Activated naive CD4-positive, alpha-beta T cell treated with anti-CD3 and anti-CD28 coated beads, Interleukin-2, amount 50 U/mL, for 72 hours (primary cell): ENCODE results near the gene SUPT7L. TPM values are rescaled to one million over a fixed set of nuclear protein-coding genes. Genes with fewer than 3 reads are reported as not detected.
"Not testable (repeated sequence)": the region's sequence is repeated elsewhere in the genome, so short reads cannot be mapped to it uniquely, and the experiment has no call there.

Experiments used
- ATAC-seq, 2 donors: fragments of 150-1000 bp; cut with Tn5 transposase; 2 replicates each; pipeline ENCODE4 v1.10.0; 2021; ENCODE audit warnings: mild to moderate bottlenecking in 2 of 2, moderate library complexity in 2 of 2
- DNase-seq, 2 donors: peaks; one replicate each; pipeline ENCODE4 v3.0.0; 2021 to 2022; ENCODE audit warnings: low spot score in 2 of 2
- H3K27ac Mint-ChIP-seq, 2 donors: one replicate each; pipeline ENCODE4 v1.8.0; 2022; ENCODE audit warnings: mild to moderate bottlenecking in 2 of 2, mixed read lengths in 2 of 2
- H3K36me3 Mint-ChIP-seq, 2 donors: one replicate each; pipeline ENCODE4 v1.8.0; 2022; ENCODE audit warnings: mixed read lengths in 2 of 2
- H3K9me3 Mint-ChIP-seq, 2 donors: one replicate each; pipeline ENCODE4 v1.8.0; 2022; ENCODE audit warnings: mixed read lengths in 2 of 2
- total RNA-seq, 2 donors: library from RNA; stranded (reverse); gene quantifications; one replicate each; pipeline ENCODE4 v1.2.3, GENCODE V29; 2022

SUPT7L gene
- total RNA-seq, 2 donors from 2014 or later = 30.3 to 35.7 TPM

- no peak for DNase-seq
- peak overlapping the region in 1 of 2 donors; percentile 48 for H3K27ac Mint-ChIP-seq
- peak in 1 of 2 donors; percentile 40 for ATAC-seq
- H3K36me3 Mint-ChIP-seq = peaks cover 0 to 6% of the 10 kb centered on the region in 2 donors
- H3K9me3 Mint-ChIP-seq = no peaks in the 10 kb centered on the region
Measured at GRCh38 chr2:27697660-27698059, 34.2 kb upstream of the SUPT7L start.

DNA sequence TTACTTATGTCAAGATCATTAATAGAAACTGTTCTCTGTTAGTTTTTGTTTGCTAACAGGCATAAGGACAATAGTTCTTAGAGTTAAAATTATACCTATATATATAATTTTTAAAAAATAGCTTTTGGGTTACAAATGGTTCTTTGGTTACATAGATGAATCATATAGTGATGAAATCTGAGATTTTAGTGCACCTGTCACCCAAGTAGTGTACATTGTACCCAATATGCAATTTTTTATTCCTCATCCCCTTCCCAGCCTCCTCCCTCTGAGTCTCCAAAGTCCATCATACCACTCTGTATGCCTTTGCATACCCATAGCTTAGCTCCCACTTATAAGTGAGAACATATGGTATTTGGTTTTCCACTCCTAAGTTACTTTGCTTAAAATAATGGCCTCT lies 26.6 kb upstream of the SUPT7L start:
- peaks cover under 1 to 1% of the 10 kb centered on the region in 2 donors for H3K36me3 Mint-ChIP-seq
- DNase-seq (no peak), ATAC-seq (no peak)
- H3K9me3 Mint-ChIP-seq = no peaks in the 10 kb centered on the region
- H3K27ac Mint-ChIP-seq = no peak overlapping the region

- no peak for ATAC-seq
- DNase-seq = no peak
- no peaks in the 10 kb centered on the region for H3K9me3 Mint-ChIP-seq
- no peak overlapping the region for H3K27ac Mint-ChIP-seq
- H3K36me3 Mint-ChIP-seq = peaks cover 7 to 8% of the 10 kb centered on the region in 2 donors
Measured at GRCh38 chr2:27689424-27689823, 26.0 kb upstream of the SUPT7L start.

DNA sequence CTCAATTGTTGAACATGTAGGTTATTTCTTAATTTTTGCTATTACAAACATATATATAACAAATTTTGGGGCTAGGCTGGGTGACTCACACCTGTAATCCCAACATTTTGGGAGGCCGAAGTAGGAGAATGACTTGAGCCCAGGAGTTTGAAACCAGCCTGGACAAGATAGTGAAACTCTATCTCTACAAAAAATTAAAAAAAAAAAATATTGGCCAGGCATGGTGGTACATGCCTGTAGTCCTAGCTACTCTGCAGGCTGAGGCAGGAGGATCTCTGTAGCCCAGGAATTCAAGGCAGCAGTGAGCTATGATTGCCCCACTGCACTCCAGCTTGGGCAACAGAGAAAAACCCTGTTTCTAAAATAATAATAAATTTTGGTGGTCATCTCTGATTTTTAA lies 23.8 kb upstream of the SUPT7L start:
- Mint-ChIP-seq H3K36me3 (peaks cover 8 to 15% of the 10 kb centered on the region in 2 donors), H3K27ac (no peak overlapping the region), H3K9me3 (no peaks in the 10 kb centered on the region)
- DNase-seq (no peak), ATAC-seq (no peak)

DNA sequence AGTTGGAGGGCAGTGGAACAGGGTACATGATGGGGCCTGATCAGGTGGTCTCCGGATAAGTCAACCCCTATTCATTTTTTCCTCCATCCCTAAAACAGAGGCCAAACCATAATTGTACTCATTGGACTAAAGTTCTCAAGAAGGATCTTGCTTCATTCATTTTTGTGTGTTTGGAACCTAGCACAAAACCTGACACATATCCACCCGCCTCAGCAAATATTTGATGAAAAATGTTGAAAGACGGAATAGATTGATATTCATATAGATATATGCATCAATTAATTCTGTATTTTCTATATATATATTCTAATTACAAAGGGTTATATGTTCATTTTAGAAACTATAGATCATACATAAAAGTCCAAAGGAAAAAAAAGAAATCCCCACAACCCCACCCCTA lies 22.2 kb upstream of the SUPT7L start:
- no peak for ATAC-seq
- H3K27ac Mint-ChIP-seq = no peak overlapping the region
- H3K9me3 Mint-ChIP-seq = no peaks in the 10 kb centered on the region
- peaks cover 14 to 15% of the 10 kb centered on the region in 2 donors for H3K36me3 Mint-ChIP-seq
- no peak for DNase-seq

DNA sequence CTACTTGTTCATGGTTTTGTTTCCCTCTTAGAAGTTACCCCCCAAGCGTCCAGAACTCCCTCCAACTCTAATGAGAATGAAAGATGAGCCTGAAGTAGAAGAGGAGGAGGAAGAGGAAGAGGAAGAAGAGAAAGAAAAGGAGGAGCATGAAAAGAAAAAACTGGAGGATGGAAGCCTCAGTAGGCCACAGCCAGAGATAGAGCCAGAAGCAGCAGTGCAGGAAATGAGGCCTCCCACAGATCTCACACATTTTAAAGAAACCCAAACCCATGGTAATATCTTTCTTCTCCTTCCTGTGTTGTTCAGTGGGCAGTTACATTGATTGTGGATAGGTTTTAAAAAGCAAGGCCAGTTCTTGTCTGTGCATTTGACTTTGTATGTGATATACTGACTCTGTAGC lies 21.6 kb upstream of the SUPT7L start:
- Mint-ChIP-seq H3K27ac (peak overlapping the region in 1 of 2 donors; percentile 40), H3K36me3 (peaks cover 14 to 15% of the 10 kb centered on the region in 2 donors)
- not testable (repeated sequence) for ATAC-seq, H3K9me3 Mint-ChIP-seq, DNase-seq

GRCh38 chr2:27683390-27684071 lies 20.1 kb upstream of the SUPT7L start:
- peak; percentile 69 to 95 for DNase-seq
- Mint-ChIP-seq H3K36me3 (peaks cover 14 to 15% of the 10 kb centered on the region in 2 donors), H3K27ac (peak overlapping the region; percentile 84 to 92), H3K9me3 (no peaks in the 10 kb centered on the region)
- peak; percentile 54 to 65 for ATAC-seq

DNA sequence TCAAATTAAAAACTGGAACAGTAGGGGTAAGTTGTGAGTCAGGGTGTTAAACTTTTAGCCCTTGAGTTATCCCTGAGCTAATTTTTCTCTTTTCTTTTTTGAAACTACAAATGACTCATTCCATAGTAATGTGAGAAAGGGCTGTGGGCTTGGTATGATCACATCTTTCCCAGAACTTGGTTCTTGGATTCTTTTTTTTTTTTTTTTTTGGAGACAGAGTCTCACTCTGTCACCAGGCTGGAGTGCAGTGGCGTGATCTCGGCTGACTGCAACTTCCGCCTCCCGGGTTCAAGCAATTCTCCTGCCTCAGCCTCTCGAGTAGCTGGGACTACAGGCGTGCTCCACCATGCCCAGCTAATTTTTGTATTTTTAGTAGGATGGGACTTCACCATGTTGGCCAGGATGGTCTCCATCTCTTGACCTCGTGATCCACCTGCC lies 18.9 kb upstream of the SUPT7L start:
- not testable (repeated sequence) for DNase-seq, H3K9me3 Mint-ChIP-seq
- H3K27ac Mint-ChIP-seq = peak overlapping the region; percentile 84 to 92
- peak; percentile 87 to 90 for ATAC-seq
- peaks cover 14 to 15% of the 10 kb centered on the region in 2 donors for H3K36me3 Mint-ChIP-seq

DNA sequence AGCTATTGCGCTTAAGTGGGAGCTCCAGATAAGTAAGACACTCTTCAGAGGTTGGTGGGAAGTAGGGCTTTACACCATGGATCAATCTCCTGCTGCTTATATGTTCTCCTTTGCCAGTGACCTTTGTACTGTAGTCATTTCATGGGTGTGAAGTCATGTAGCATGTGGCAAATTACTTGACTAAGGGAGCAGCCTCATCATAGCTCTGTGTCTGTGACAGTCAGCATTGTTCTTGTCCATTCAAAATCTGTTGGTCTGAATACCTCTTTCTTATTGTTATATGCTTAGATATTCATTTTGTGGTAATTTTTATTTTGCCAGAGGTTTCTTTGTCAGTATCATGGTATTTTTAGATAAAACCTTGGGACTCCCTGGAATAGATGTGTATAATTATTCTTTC lies 18.4 kb upstream of the SUPT7L start:
- ATAC-seq (peak; percentile 70 to 83), DNase-seq (no peak)
- no peaks in the 10 kb centered on the region for H3K9me3 Mint-ChIP-seq
- peak overlapping the region; percentile 84 to 92 for H3K27ac Mint-ChIP-seq
- peaks cover 14 to 15% of the 10 kb centered on the region in 2 donors for H3K36me3 Mint-ChIP-seq

- no peak for DNase-seq
- no peaks in the 10 kb centered on the region for H3K9me3 Mint-ChIP-seq
- peaks cover 14 to 15% of the 10 kb centered on the region in 2 donors for H3K36me3 Mint-ChIP-seq
- peak overlapping the region in 1 of 2 donors; percentile 84 for H3K27ac Mint-ChIP-seq
- ATAC-seq = no peak
Measured at GRCh38 chr2:27680571-27680970, 17.2 kb upstream of the SUPT7L start.

DNA sequence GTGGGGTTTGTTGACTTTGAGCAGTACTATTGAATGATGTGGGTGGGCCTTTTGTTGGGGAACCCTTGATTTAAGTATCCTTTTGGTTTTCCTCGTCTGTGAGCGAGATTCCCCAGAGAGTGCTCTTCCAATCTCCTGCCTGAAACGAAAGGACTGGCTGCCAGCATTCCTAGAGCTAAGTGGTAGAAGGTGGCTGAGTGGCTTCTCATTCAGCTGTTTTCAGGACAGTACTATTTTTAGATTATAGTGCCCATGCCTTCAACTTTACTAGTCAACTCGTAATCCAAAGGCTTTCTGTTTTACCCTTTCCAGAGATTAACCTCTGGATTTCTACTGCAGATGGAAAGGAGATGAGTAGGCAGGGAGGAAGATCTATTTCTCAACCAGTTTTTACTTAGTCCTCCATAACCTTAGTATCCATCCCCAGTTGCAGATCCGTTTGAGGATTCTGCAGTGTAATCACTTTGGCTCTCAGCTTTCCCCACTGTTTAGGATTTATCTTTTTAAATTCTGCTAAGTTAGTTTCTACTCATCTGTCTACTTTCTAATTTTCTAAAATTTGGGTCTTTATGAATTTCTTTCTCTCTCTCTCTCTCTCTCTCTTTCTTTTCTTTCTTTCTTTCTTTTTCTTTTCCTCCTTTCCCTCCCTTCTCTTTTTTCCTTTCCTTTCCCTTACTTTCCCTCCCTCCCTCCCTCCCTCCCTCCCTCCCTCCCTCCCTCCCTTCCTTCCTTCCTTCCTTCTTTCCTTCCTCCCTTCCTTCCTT lies 9.5 kb upstream of the SUPT7L start:
- ATAC-seq = no peak
- Mint-ChIP-seq H3K36me3 (peaks cover 5% of the 10 kb centered on the region in 2 donors), H3K27ac (peak overlapping the region in 1 of 2 donors; percentile 40), H3K9me3 (no peaks in the 10 kb centered on the region)
- no peak for DNase-seq

DNA sequence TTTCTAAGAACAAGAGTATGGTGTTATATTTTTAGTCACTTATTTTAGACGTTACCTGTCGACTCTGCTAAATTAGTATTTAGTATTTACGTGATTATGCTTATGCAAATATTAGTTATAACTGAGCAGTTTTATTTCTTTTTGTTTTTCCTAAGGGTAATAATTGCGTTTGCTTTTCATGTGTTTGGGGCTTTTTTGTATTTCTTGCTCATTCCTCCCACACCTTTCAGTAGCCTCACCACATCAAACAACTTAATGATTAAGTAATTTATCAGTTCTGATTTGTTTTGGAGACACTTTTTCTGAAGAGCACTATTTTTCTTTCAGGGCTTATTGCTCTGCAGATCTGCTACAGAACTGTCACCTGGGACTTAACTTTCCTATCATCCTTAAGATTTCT lies 7.8 kb upstream of the SUPT7L start:
- ATAC-seq (no peak), DNase-seq (no peak)
- H3K9me3 Mint-ChIP-seq = no peaks in the 10 kb centered on the region
- H3K36me3 Mint-ChIP-seq = peaks cover 5% of the 10 kb centered on the region in 2 donors
- peak overlapping the region; percentile 42 to 45 for H3K27ac Mint-ChIP-seq

- no peak for DNase-seq
- Mint-ChIP-seq H3K9me3 (no peaks in the 10 kb centered on the region), H3K27ac (no peak overlapping the region), H3K36me3 (peaks cover 11 to 23% of the 10 kb centered on the region in 2 donors)
- ATAC-seq = no peak
Measured at GRCh38 chr2:27667446-27667845, 4.0 kb upstream of the SUPT7L start.

DNA sequence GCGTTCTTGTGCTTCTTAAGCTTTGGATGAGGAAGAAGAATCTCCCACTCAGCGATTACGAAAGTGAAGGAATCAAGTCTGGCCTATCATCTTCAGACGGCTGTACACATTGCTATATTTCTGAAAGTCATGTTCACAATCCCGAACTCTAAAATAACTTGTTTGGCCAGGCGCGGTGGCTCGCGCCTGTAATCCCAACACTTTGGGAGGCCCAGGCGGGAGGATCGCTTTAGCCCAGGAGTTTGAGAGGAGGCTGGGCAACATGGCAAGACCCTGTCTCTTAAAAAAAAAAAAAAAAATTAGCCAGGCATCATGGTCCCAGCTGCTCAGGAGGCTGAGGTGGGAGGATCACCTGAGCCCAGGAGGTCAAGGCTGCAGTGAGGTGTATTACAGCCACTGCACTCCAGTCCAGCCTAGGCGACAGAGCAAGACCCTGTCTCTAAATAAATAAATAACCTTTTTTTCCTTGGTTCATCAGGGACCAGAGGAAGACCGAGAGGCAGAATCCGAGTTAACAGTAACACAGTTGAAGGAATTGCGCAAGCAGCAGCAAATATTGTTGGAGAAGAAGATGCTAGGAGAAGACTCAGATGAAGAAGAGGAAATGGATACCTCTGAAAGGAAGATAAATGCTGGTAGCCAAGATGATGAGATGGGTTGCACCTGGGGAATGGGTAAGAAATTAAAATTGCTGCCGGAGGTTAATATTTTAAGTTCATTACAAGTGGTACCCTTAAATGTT lies 1.4 kb upstream of the SUPT7L start:
- no peak for ATAC-seq
- no peaks in the 10 kb centered on the region for H3K9me3 Mint-ChIP-seq
- peak overlapping the region; percentile 65 to 95 for H3K27ac Mint-ChIP-seq
- no peak for DNase-seq
- H3K36me3 Mint-ChIP-seq = peaks cover 14 to 24% of the 10 kb centered on the region in 2 donors

DNA sequence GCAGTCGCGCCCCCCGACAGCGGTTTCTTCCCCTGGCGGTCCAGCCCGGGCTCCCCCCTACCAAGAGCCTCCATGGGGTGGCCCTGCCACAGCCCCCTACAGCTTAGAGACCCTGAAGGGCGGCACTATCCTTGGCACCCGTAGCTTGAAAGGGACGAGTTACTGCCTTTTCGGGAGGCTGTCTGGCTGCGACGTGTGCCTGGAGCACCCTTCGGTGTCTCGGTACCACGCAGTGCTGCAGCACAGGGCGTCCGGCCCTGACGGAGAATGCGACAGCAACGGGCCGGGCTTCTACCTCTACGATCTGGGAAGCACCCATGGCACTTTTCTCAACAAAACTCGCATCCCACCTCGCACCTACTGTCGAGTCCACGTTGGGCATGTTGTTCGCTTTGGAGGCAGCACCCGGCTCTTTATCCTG lies 750 bp upstream of the SUPT7L start:
- Mint-ChIP-seq H3K27ac (peak overlapping the region; percentile 95 to 99), H3K36me3 (peaks cover 14 to 24% of the 10 kb centered on the region in 2 donors), H3K9me3 (no peaks in the 10 kb centered on the region)
- DNase-seq = no peak
- peak; percentile 9 to 35 for ATAC-seq

DNA sequence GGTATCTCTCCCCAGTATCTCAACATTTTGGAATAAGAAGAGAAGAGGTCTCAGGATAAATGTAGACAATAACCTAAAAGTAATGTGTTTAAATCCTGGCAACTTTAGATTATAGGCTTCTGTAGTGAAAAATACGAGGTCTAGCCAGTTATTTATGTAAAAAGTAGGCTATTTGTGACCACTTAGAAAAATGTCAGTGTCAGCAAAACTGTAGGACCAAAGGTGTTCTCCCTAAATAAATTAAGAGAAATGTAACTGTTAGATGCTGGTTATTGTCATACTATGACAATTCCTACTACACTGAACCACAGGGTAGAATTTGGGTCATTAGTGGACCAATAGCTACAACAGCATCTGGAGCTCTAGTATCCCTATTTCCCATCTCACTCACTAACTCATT lies 2.0 kb downstream of the SUPT7L start:
- DNase-seq (no peak), ATAC-seq (no peak)
- Mint-ChIP-seq H3K9me3 (no peaks in the 10 kb centered on the region), H3K36me3 (peaks cover 14 to 24% of the 10 kb centered on the region in 2 donors), H3K27ac (peak overlapping the region in 1 of 2 donors; percentile 95)
